Measurements from ENCODE around the gene CADM1.

DNA sequence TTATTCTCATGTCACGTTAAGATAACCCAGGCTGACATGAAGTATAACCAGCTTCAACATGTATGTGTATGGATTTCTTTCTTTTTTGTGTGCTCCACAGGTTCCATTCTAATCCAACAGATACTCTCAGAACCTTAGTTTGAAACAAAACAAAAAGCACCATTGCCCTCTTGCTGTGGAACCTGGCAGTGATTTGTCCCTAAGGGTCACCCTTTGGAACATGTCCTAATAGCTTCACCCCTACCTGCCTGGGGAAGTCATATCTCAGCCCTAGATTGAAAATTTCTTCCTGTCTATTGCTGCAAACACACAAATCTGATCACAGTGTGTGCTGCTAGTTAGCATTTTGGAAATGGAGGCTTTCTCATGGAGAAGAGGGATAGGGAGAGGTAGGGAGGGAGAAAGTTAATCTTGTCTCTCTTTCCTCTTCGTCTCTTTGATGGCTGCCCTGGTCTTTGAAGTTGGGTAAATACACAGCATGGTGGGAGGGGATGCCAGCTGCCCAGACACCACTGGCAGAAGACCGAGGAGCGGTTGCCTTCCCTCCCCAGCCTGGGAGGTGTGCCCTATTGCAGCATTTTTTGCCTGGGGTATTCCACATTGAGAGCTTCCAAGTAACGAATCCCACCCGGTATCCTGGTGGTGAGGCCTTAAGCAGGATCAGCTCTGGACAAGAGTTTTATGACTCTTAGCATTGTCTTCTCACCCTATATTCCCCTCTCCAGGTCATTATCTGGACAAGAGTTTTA is 11.6 kb upstream of the CADM1 start:
- TF ChIP-seq, protein P1, sequence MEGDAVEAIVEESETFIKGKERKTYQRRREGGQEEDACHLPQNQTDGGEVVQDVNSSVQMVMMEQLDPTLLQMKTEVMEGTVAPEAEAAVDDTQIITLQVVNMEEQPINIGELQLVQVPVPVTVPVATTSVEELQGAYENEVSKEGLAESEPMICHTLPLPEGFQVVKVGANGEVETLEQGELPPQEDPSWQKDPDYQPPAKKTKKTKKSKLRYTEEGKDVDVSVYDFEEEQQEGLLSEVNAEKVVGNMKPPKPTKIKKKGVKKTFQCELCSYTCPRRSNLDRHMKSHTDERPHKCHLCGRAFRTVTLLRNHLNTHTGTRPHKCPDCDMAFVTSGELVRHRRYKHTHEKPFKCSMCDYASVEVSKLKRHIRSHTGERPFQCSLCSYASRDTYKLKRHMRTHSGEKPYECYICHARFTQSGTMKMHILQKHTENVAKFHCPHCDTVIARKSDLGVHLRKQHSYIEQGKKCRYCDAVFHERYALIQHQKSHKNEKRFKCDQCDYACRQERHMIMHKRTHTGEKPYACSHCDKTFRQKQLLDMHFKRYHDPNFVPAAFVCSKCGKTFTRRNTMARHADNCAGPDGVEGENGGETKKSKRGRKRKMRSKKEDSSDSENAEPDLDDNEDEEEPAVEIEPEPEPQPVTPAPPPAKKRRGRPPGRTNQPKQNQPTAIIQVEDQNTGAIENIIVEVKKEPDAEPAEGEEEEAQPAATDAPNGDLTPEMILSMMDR (IDR thresholded peaks at IDR 0.05): peak; percentile 20 to 36 (median 28)
- no peak for TF ChIP-seq POLR2A (IDR thresholded peaks at IDR 0.05)

Measured in right lobe of liver (tissue), 4 donors.